Measurements from ENCODE around the gene NPR3. TPM values are rescaled to one million over a fixed set of nuclear protein-coding genes. Genes with fewer than 3 reads are reported as not detected.

The NPR3 gene
- total and polyA plus RNA-seq, 2 donors (not counting 3 experiments of a cell fraction or from before 2014, with no cell fraction given), result 0.01 to 0.53 TPM

- no peaks in the 10 kb centered on the region for H3K79me2 ChIP-seq (ENCODE audit: control insufficient read depth, insufficient read depth, low read length)
- H3K9ac ChIP-seq (replicated peaks; ENCODE audit: extremely low read depth, insufficient read depth, low read length), result no peak overlapping the region
- no peak for FAIRE-seq
- no peak overlapping the region for H2AFZ ChIP-seq (ENCODE audit: low read depth, low read length)
- H3K4me2 ChIP-seq (ENCODE audit: insufficient read depth, low read length), result no peak overlapping the region
- ChIA-PET POLR2A (no interaction called here), CTCF (interaction anchor here (0.8 to 1.6 kb wide), 8 partner anchors 25 to 733 kb away, joined by 3 to 14 read pairs (median 4); no protein-coding TSS in a partner anchor)
- no peak overlapping the region for H3K27ac ChIP-seq (ENCODE audit: insufficient read depth, low read depth, low read length)
- intact Hi-C loops (cut with micrococcal nuclease), result loop anchor here (5.0 kb wide), 1 partner anchor 732 kb away; no protein-coding TSS in a partner anchor
- no peaks in the 10 kb centered on the region for H3K9me1 ChIP-seq (replicated peaks; ENCODE audit: control insufficient read depth, extremely low read depth, insufficient read depth, low read length)
- TF ChIP-seq FOS (IDR thresholded peaks at IDR 0.05; ENCODE audit: borderline replicate concordance, insufficient read depth, low read length), result no peak
- no peak for TF ChIP-seq POLR2AphosphoS5 (IDR thresholded peaks at IDR 0.05; ENCODE audit: insufficient read depth, low read depth, low read length)
- no peak for TF ChIP-seq POLR2A (IDR thresholded peaks at IDR 0.05; ENCODE audit: low read depth, low read length)
- no peak for TF ChIP-seq MAX (IDR thresholded peaks at IDR 0.05; ENCODE audit: insufficient read depth, insufficient read length)
- TF ChIP-seq EZH2 (IDR thresholded peaks at IDR 0.05; ENCODE audit: borderline replicate concordance, low read depth, low read length, severe bottlenecking), result no peak
- no peak for TF ChIP-seq JUN (IDR thresholded peaks at IDR 0.05; ENCODE audit: borderline replicate concordance, insufficient read depth, insufficient read length, low read depth)
- no peak for TF ChIP-seq CTCF (IDR thresholded peaks at IDR 0.05; ENCODE audit: extremely low read depth in 1 of 2, insufficient read depth in 1 of 2, low read depth in 1 of 2, low read length in 2 of 2)
- TF ChIP-seq GATA2 (IDR thresholded peaks at IDR 0.05; ENCODE audit: insufficient read depth, insufficient read length, low read depth, low read length), result no peak
- no peak for TF ChIP-seq MYC (IDR thresholded peaks at IDR 0.05; ENCODE audit: low read depth, low read length)
- no peak overlapping the region for H3K4me3 ChIP-seq (replicated peaks in 1 of 3; ENCODE audit: insufficient read depth in 1 of 3, low read depth in 1 of 3, low read length in 3 of 3)
- no peaks in the 10 kb centered on the region for H3K9me3 ChIP-seq (replicated peaks; ENCODE audit: control insufficient read depth, insufficient read depth, low read length)
- no peak for DNase-seq (ENCODE audit: low read depth, low spot score)
- no peaks in the 10 kb centered on the region for H3K4me1 ChIP-seq (ENCODE audit: control insufficient read depth, extremely low read depth, insufficient read depth, low read length)
- BruUV-seq (replicated peaks), result no TSS peak
- dilution Hi-C loops (cut with MboI; ENCODE audit: extremely low pct_ligation_motif_present, low sequenced_read_pairs), result no loop called here
- no peaks in the 10 kb centered on the region for H3K36me3 ChIP-seq (ENCODE audit: control insufficient read depth in 2 of 2, extremely low read depth in 1 of 2, insufficient read depth in 2 of 2, low read length in 2 of 2)
- no peaks in the 10 kb centered on the region for H3K27me3 ChIP-seq (ENCODE audit: control insufficient read depth in 2 of 2, insufficient read depth in 2 of 2, low read length in 2 of 2)
- H4K20me1 ChIP-seq (replicated peaks; ENCODE audit: control insufficient read depth, extremely low read depth, insufficient read depth, low read length), result no peaks in the 10 kb centered on the region
Measured at GRCh38 chr5:32690666-32691065, 20.5 kb upstream of the NPR3 start.

All from endothelial cell of umbilical vein (primary cell).